ENCODE data around the gene BICC1. TPM values are rescaled to one million over a fixed set of nuclear protein-coding genes. Genes with fewer than 3 reads are reported as not detected.

The BICC1 gene
- total RNA-seq, 1 donor from 2014 or later: not detected

DNA sequence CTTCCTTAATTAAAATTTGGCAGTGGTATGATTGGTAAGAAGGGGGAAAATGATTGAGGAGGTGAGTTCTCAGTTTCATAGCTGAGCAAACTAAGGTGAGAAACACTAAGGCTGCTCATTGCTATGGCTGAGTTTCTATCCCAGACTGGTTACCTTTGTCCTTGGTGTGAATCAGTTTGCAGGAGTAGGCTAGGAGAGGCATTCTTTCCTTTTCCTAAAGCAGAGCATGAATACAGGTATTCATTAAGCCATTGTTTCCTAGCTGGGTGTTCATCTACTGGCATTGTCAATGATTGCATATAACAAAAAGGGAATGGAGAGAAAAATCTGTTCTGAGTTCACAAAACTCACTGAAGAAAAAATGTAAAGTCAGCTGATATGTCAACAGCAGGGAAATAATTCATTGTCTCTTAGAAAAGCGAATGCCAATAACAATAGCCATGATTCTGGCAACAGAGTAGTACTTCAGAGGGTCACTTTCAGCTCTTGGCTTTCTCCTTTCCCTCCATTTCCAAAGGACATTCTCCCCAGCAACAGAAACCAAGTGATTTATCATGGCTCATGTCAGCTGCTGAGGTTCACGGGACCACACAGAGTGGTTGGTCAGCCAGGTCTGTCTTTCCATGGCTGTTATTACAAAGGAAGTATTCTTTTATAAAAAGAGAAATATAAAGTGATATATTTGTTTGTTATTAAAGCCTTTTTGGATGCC lies 234.0 kb downstream of the BICC1 start:
- DNase-seq (ENCODE audit: low read depth in 2 of 2): no peak

DNA sequence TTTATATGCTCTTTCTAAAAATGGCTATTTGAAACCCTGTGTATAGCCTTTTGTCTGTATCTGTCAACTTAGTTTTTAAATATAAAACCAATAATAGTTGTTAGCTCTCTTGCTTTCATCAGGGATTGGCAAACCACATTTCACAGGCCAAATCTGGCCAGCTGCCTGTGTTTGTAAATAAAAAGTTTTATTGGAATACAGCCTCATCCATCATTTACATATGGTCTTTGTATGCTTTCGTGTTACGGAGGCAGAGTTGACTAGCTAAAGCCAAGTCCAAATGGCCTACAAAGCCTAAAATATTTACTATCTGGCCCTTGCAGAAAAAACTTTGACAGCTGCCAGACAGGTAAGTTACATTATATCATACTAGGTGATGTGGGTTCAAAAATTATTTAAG lies 235.0 kb downstream of the BICC1 start:
- DNase-seq (ENCODE audit: low read depth in 2 of 2): no peak

DNA sequence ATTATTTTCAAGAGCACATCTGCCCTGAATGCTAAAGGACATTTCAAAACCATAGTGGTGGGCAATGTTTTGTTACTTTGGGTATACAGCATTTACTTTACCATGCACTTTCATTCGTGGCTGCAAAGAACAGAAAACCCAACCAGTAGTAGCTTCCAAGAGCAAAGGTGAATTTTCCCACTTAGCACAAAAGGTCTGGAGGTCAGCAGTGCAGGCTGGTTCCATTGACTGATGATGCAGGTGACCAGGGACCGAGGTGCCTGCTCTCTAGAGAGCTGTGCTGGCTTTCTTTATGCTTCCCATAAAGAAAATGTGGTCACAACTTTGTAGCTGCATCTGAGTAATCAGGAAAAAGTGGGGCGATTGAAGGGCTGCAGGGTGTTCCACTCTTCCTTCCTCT lies 240.0 kb downstream of the BICC1 start:
- DNase-seq (ENCODE audit: low read depth in 2 of 2): no peak

DNA sequence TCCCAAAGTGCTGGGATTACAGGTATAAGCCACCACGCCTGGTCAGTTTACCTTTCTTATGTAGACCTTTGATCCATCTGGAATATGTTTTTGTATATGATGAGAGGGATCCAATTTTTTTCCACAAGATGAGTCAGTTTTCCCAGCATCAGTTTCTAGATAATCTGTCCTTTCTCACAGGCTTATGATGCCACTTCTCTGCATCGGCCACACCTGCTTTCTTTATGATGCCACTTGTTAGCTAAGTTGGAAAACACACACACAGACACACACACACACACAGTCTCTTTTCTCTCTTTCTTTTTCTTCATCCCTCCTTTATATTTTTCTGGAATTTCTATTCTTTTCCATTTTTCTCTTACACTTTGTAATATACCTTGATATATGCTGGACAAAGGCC lies 240.8 kb downstream of the BICC1 start:
- DNase-seq (ENCODE audit: low read depth in 2 of 2): no peak

DNA sequence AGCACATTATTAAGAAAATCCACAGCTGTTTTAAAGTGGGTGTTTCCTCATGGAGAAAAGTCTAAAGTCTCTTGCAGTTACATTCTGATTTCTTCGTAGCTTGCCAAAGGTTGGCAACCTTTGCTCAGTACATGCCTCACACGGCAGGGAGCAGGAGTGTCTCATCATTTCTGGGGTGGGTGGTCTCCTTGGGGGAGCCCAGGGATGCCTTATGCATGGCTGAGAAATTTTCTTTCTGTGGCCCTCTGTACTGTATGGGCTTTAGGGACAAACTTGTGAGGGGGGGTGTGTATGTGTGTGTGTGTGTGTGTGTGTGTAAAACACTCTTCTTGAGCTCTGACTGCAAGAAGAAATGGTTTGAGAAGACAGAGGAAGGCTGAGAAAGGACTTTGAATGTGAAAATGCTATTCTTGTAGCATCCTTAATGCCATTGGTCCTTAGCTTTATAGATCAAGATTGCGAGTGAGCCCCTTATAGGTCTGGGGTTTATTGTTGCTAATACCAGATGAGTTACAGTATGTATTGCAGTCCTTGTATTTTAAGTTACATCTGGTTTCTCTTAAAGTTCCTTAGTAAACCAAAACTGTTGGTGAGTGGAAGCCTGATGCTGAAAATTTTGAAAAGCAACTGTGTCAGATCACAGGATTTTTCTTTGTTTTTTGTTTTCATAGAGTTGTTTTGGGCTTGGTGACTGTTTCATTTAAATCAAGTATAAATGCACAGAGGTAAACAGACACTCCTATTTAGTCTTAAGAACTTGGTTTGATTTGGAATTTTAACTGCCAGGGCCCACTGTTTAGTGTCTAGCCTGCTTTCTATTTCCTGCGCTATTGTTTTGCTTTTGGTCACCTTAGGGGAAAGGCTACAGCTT lies 242.0 kb downstream of the BICC1 start:
- no peak for DNase-seq (ENCODE audit: low read depth in 2 of 2)

DNA sequence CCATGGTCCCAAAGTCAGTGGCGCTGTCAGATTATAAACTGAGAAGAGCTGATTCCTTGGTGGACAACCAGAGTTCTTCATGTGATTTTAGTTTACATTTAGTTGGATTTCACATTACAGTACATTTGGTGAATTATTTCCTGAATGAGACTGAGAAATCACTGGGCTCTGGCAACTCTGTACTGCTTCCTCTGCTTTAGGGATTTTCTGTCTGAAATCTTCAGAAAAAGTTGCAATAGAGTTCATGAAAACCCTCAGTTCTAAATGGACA lies 242.6 kb downstream of the BICC1 start:
- no peak for DNase-seq (ENCODE audit: low read depth in 2 of 2)

DNA sequence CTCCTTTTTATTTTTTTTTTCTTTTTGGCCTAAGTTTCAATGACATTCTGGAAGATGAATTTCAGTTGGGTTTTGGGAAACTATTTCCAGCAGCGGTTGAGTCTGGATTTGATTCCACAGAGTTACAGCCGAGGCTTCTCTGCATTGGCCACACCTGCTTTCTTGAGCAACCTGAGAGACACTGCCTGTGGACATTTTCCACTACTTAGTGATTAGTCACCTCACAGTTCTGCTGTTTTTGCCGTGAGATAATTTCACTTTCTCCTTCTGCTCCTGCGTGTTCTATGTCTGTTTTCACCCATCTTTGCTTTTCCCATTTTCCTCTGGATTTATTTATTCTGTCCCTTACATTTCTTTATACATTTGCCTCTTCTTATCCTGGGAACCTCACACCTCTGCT lies 243.0 kb downstream of the BICC1 start:
- DNase-seq (ENCODE audit: low read depth in 2 of 2): no peak

DNA sequence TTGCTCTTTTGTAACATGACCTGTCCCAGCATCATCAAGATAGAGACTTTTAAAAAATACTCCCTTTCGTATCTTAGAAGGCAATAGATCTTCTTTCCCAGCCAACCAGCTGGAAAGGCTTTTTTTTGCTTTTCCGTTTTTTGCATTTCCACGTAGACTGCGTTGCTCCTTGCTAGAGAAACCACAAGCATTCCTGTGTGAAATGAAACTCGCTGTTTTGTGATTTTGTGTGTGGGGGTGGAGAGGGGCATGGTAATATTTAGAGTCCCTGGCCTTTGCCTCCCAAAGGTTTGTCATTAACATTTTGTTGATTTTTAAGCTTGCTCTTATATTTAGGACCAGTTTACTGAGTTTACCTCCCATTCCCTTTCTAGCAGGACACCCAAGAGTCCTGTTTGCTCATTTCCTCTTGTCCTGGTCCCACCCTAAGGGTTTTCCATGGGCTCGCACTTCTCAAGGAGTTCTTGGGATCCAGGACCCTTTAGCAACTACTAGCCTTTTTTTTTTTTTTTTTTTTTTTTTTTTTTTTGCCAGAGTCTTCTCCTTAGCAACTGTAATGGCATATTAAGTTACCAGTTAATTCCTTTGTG lies 243.6 kb downstream of the BICC1 start:
- no peak for DNase-seq (ENCODE audit: low read depth in 2 of 2)

DNA sequence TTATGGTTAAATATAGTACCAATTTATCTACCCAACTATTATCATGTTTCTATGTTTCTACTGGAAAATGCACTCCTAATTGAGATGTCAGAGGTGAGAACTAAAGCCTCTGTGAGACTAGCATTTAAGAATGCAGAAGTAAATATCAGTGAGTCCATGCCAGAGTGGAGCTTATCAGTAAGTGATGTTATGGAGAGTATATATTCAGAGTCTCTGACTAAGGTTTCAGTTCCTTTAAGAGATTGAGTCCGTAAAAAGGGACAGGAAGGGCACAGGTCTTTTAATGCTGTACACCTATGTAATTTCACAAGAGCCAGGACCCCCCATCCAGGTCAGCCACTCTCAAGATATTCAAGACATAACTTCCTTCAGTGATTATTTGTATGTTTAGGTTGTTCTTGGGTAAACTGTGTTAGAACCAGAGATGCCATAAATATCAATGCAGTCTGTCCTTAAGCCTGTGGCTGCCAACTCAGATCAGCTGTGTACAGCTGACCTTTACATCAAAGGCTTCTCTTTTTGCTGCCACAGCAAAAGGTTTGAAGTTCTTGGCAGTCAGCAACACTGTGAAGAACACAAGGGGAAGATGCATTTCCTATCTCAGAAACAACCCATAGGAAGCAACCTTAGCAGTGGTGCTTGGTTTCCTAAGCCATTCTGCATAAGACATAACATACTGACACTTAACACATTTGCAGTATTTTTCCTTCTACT lies 244.8 kb downstream of the BICC1 start:
- DNase-seq (ENCODE audit: low read depth in 2 of 2): no peak

DNA sequence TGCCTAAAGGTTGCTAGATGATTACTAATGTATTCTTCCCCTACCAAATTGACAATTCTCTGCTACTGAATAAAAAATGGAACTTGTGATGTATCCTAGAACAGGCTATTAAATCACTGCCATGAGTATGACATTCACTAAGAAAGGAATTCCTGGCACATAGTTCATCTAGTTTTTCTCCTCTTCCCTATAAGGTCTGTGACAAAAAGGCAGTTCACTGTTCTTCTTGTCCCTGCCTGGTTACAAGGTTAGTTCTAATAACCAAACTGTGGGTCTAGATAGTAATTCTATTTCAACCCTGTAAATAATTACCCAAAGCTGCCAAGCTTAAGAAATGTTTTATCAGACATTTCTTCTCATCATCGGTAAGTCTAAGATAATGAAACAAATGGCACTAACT lies 245.6 kb downstream of the BICC1 start:
- no peak for DNase-seq (ENCODE audit: low read depth in 2 of 2)

DNA sequence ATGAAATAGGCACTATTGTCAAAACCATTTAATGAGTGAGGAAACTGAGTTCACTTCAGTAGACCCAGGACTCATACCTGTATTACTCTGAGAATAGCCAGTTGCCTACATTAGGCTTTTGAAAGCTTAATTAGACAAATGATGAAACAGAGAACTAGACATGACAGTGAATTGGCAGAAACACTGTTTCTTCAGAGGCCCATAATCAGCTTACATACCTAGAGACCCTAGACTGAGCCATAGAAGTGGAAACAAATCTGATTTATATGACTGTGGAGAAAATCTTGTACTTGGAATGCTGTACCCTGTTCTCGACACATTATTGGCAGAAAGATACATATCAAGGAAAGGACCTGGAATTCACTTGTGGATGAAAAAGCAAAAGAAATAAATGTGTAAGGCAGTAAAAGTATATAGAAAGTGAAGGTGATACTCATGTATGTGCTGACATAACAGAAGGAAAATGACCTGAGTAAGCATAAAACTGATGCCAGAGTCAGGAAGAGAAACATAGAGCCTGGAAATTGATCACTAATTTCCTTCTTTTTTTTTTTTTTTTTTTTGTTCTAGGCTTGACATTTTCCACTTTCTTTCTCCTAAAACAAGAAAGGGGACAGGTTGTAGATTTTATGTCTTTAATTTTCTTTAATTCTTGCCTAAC lies 251.5 kb downstream of the BICC1 start:
- DNase-seq (ENCODE audit: low read depth in 2 of 2): no peak

DNA sequence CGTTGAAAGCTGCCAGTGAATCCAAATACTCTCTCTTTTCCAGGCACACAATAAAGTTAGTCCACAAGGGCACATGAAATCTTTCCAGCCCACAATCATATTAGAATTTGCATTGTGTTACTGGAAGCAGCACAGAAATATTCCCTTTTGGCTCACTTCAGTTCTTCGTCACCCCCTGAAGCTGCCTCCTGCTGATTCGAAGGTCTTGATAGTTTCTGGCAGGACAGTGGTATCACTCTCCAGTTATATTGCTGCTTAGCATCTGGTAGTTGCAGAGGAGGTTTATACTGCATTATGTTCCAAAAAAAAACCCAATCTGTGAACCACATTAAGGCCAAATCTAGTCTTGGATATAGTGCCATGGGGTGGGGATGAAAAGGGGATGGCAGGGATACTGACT lies 253.2 kb downstream of the BICC1 start:
- no peak for DNase-seq (ENCODE audit: low read depth in 2 of 2)

DNA sequence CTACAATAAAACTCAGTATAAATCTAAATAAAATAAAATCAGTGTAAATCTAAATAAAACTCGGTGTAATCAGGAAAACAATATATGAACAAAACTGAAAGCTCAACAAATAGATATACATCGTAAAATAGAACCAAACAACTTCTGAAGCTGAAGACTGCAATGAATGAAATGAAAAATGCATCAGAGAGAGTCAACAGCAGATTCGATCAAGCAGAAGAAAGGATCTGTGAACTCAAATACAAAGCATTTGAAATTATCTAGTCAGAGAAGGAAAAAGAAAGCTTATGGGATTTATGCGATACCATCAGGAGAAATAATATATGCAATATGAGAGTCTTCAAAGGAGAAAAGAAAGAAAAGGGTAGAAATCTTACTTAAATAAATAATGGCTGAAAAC lies 255.0 kb downstream of the BICC1 start:
- no peak for DNase-seq (ENCODE audit: low read depth in 2 of 2)

DNA sequence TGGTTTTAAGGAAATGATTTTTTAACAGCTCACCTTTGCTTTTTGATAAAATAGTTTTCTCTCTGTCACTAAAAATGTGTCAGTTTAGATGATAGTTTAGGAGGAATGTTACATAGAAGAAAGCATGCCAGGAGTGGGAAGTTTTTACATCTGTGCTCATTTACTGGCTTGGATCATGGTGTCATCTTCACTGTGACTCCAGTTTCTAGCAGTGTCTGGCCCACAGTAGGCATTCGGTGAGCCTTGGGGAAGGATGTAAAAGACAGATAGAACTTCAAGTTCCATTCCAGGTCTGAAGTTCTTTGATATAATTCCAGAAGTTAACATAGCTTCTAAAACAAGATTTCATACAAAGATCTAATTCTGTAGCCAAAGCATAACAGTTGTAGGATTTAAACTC lies 259.2 kb downstream of the BICC1 start:
- no peak for DNase-seq (ENCODE audit: low read depth in 2 of 2)

DNA sequence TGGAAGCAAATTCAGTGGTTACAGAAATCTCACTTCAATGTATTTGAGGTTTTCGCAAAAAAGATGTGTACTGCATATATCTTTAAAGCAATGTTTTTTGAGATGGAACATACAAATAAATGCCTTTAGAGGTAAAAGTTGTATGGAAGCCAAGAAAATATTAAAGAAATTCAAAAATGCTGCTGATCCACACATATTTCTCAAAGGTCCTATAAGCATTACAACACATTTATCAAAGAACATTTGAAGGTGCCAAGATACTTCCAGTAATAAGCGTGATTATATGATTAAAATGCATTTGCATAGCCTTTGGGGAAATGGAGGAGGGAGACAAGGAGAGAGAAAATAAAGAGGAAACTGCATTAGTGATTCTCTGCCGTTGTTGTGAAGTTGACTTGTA lies 260.1 kb downstream of the BICC1 start:
- DNase-seq (ENCODE audit: low read depth in 2 of 2): no peak

DNA sequence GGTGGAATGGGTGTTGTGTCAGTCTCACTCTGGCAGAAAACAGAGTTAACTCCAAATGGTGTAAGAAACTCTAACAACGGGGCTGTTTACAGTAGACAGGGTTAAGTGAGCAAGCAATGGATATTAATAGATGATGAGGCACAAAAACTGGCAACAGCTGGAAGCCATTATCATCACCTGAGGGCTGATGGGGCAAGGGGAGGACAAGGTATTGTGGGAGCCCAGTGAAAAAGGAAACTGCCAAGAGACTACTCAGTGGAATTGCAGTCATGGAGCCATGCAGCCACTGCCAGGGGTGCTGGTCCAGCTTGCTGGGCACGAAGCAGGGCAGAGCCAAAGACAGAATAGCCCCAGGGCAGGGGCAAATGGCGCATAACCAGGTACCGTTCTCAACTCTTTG lies 260.7 kb downstream of the BICC1 start:
- DNase-seq (ENCODE audit: low read depth in 2 of 2): no peak

DNA sequence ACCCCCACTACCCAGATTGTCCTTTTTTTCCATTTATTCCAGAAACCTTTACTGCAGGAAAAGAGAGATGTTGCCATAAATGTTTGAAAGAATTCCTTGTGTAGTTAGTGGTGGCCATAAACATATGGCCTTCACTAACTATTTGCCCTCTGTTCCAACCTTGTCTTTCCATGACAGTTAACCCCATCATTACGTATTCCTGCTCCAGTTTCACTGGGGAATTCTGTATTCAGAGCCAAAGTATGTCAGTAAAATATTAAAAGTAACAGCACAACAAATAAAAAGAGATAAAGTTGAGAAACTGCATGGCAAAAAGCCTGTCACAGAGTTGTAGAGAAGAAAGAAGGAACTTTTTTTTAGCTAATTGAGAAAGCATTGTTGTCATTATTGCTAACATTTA lies 261.3 kb downstream of the BICC1 start:
- DNase-seq (ENCODE audit: low read depth in 2 of 2): no peak

DNA sequence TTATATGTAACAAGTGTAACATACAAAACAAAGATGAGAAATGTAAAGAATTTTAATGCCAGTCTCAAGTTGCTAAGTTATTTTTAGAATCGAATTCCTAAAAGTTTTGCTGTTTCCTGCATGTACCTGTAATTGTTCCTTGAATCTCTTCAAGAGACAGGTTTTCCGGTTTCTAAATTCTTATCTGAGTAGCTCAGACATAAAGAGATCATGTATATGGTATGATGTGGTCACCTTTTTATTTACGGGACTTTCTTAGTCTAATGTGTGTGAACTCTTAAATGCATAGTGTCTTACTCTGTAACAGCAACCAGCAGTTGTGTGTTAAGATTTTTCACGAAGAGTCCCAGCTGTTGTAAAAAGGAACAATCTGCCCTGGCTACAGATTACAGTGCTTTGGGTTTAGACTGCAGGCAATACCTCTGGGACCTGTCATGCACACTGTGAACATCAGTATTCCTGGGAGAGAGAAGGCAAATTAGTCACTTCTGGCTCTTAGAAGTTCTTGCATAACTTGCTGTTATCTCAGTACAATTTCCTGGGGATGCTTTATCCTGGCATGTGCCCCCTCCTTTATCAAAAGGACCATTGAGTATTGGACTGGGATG lies 263.4 kb downstream of the BICC1 start:
- no peak for DNase-seq (ENCODE audit: low read depth in 2 of 2)

DNA sequence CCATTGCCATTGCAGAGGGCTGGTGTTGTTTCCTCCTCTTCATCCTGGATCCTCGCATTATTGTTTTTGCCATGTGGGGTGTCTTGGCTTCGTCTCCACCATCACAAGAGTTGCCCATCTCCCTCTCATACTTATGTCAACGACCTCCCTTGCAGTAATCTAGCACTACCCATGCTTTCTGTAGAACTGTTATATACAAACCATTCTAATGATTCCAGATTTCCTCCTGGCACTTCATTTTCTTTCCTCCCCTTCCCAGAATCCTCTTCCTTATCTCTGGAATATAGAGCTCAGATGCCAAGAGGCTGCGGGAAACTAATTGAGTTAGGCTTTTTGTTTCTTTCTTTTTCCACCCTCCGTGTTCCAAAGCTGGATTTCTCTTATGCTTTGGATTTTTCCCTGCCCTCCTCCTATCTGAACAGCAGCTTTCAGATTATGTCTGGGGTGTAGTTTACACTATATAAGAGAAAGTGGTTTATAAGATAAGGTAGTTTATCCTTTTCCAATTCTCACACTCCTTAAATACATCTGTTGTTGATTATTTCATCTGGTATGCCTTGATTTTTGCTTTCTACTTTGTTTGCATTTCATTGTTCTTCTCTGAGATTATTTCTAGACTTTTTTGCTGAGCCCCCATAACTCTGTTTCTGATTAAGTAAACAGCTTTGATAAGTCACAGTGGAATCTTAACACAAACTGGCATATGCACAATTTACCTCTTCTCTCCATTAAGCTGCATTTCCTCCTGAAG lies 264.1 kb downstream of the BICC1 start:
- DNase-seq (ENCODE audit: low read depth in 2 of 2): no peak

DNA sequence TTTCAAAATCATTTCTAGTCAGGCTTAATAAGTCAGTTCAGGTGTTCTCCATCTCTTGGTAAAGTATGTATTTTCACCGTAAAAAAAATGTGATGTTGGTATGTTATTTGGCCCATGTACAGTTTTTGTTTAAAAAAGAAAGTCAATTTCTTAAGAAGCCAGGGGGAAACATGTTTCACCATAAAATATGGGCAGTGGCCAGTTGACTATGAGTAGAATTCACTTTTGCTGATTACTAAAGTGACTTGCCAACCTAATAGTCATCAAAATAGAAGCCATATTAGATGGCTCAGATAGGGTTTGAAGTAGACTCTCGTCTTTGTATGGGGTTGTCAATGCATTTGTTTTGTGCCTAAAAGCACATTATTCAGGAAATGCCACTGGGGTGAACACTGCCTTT lies 266.3 kb downstream of the BICC1 start:
- DNase-seq (ENCODE audit: low read depth in 2 of 2): no peak

DNA sequence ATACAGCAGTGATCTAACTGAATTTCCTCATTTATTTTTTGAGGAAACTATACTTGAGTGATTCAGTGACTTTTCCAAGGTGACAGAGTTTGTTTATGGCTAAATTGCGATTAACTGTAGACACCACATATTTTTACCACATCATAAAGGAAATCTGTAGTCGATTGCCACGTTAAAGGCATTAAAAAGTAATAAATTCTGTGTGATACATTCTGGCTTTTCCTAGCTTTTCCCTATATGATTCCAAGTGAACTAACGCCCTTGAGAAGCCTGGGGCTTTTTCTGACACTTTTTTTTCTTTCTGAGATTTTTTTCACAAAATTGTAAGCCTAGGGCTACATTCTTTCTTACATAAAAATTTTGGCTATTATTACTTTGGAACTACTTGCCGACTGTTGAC lies 266.9 kb downstream of the BICC1 start:
- no peak for DNase-seq (ENCODE audit: low read depth in 2 of 2)
